ENCODE results near the gene CRYBB3.

DNA sequence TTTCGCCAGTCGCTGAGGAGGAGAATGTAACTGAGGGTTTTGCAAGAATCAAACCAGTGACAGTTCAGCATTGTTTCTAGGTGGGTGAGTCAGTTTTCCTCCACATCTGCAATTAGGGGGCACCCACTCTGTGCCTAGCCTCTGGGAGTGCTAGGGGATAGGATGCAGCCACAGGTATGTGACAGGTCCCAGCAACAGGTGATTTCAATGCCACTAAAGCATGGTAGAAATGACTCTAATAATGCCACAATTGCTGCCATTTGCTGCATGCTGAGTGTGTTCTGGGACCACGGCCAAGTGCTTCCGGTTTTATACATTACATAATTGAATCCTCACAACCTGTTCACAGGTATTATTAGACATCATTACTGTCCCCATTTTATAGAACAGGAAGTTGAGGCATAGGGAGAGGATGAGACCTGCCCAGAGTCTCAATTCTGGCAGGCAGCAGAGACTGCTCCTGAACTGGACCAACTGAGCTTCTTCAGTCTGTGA is 20.3 kb downstream of the CRYBB3 start:
- TF ChIP-seq POLR2A (IDR thresholded peaks at IDR 0.05; ENCODE audit: low read depth, low read length), result no peak
- no peak for TF ChIP-seq TAF1 (IDR thresholded peaks at IDR 0.05; ENCODE audit: low read depth, low read length)
